Spleen (tissue), 11 donors: ENCODE results near the gene HSPA4. TPM values are rescaled to one million over a fixed set of nuclear protein-coding genes. Genes with fewer than 3 reads are reported as not detected.

ENCODE experiments used
- DNase-seq: peaks from one replicate; pipeline ENCODE4 v3.0.0-alpha.2; 2020
- H3K27ac ChIP-seq, 8 donors: fragments of 200-600 bp; sonication (generic) in 7 of 8; 1 replicate in 4 of 8; 2 replicates in 4 of 8; pipeline versions ENCODE4 v1.5.0 to v1.8.0; 2016 to 2021; ENCODE audit warnings: inconsistent platforms in 4 of 8, mild to moderate bottlenecking in 4 of 8, moderate library complexity in 1 of 8
- H3K27me3 ChIP-seq, 7 donors: fragments of 200-600 bp; sonication (generic) in 6 of 7; replicated peaks in 1 of 7; 1 replicate in 4 of 7; 2 replicates in 3 of 7; pipeline versions ENCODE4 v1.5.0 to v1.8.0; 2016 to 2021; ENCODE audit warnings: inconsistent platforms in 3 of 7, mild to moderate bottlenecking in 1 of 7
- H3K36me3 ChIP-seq, 6 donors: fragments of 200-600 bp; sonication (generic) in 5 of 6; 1 replicate in 4 of 6; 2 replicates in 2 of 6; pipeline versions ENCODE4 v1.5.0 to v1.8.0; 2016 to 2021; ENCODE audit warnings: inconsistent platforms in 2 of 6
- H3K4me1 ChIP-seq, 6 donors: fragments of 200-600 bp; sonication (generic) in 5 of 6; 1 replicate in 3 of 6; 2 replicates in 3 of 6; pipeline versions ENCODE4 v1.5.0 to v1.8.0; 2016 to 2021; ENCODE audit warnings: inconsistent platforms in 3 of 6
- H3K4me3 ChIP-seq, 8 donors: fragments of 200-600 bp; sonication (generic) in 7 of 8; 1 replicate in 4 of 8; 2 replicates in 4 of 8; pipeline versions ENCODE4 v1.5.0 to v1.8.0; 2016 to 2021; ENCODE audit warnings: inconsistent platforms in 4 of 8, mild to moderate bottlenecking in 4 of 8, moderate library complexity in 2 of 8
- H3K9me3 ChIP-seq, 8 donors: fragments of 200-600 bp; sonication (generic) in 7 of 8; 1 replicate in 4 of 8; 2 replicates in 4 of 8; pipeline versions ENCODE4 v1.5.0 to v1.8.0; 2016 to 2021; ENCODE audit warnings: inconsistent platforms in 4 of 8
- POLR2A ChIP-seq, 3 donors: fragments of 450-650 bp; IDR thresholded peaks; one replicate each; pipeline ENCODE4 v1.5.1; 2017; ENCODE audit warnings: antibody characterized with exemption in 3 of 3, mild to moderate bottlenecking in 1 of 3
- POLR2AphosphoS5 ChIP-seq, 3 donors: sonication (generic); formaldehyde crosslinking; IDR thresholded peaks; one replicate each; pipeline ENCODE4 v1.5.1; 2017; ENCODE audit warnings: antibody characterized with exemption in 3 of 3
- WGBS, 5 donors: extraction: QIAGEN DNeasy Blood & Tissue Kit in 3 of 5; methylation state at CpG; one replicate each; pipeline versions ENCODE4 v1.1.5 to v1.1.7; 2013 to 2018; 5-methylcytosine and 5-hydroxymethylcytosine counted together
- intact Hi-C: fragments of 100-400 bp; cut with DNase I; formaldehyde crosslinking; loops from one replicate; pipeline ENCODE4 v1.15.0; 2023; ENCODE audit warnings: low total_unique reads
- polyA plus RNA-seq, 3 donors: library from polyadenylated mRNA; stranded (reverse); fragments of 200-250 nt; gene quantifications; one replicate each; pipeline ENCODE4 v1.2.1, GENCODE V29; 2013
- small RNA-seq, 4 donors: library from RNA; depleted of rRNA; stranded (forward); fragments of <200 nt; gene quantifications; one replicate each; pipeline ENCODE3, GENCODE V24; 2016
- total RNA-seq, 7 donors: library from RNA; depleted of rRNA in 3 of 7; stranded (reverse); fragments of >200 nt in 3 of 7; fragmentation: NEBNext Ultra II Directional in 4 of 7; extraction: Animal tissue kit (Norgen Biotek cat#: 25700) in 4 of 7; gene quantifications; one replicate each; pipeline versions ENCODE4 v1.1.0 to v1.2.1, GENCODE V29; 2016 to 2021
- TF ChIP-seq, protein P1 (sequence below), 11 experiments: fragments of 200-600 bp in 7 of 11; fragments of 450-650 bp in 4 of 11; sonication (generic) in 4 of 11; IDR thresholded peaks in 8 of 11; conservative IDR thresholded peaks in 3 of 11; 1 replicate in 7 of 11; 2 replicates in 4 of 11; pipeline versions ENCODE4 v1.4.0 to v1.8.0; 2016 to 2021; ENCODE audit warnings: antibody characterized with exemption in 11 of 11, inconsistent platforms in 4 of 11, mild to moderate bottlenecking in 1 of 11
- donor health status: healthy with polysubstance abuse.
- donor health status: DM: no; HTN: no; CAD: no; lungs with moderate emphysema.
- donor health status: DM: no; HTN: no; CAD: no.
- donor health status: Bipolar disorder and iron deficiency.
- donor health status: healthy.
- donor health status: DM: no; HTN: no; CAD: no.
- donor health status: DM: yes; HTN: yes; CAD: no.

The HSPA4 gene
- total and polyA plus RNA-seq, 10 donors, result 38.0 to 74.6 (median 60.0) TPM

- Histone ChIP-seq H3K27me3 (no peaks in the 10 kb centered on the region), H3K4me1 (no peaks in the 10 kb centered on the region), H3K36me3 (no peaks in the 10 kb centered on the region), H3K4me3 (no peak overlapping the region), H3K27ac (no peak overlapping the region), H3K9me3 (no peaks in the 10 kb centered on the region)
- DNase-seq, result no peak
- intact Hi-C loops, result no loop called here
- TF ChIP-seq, protein P1, sequence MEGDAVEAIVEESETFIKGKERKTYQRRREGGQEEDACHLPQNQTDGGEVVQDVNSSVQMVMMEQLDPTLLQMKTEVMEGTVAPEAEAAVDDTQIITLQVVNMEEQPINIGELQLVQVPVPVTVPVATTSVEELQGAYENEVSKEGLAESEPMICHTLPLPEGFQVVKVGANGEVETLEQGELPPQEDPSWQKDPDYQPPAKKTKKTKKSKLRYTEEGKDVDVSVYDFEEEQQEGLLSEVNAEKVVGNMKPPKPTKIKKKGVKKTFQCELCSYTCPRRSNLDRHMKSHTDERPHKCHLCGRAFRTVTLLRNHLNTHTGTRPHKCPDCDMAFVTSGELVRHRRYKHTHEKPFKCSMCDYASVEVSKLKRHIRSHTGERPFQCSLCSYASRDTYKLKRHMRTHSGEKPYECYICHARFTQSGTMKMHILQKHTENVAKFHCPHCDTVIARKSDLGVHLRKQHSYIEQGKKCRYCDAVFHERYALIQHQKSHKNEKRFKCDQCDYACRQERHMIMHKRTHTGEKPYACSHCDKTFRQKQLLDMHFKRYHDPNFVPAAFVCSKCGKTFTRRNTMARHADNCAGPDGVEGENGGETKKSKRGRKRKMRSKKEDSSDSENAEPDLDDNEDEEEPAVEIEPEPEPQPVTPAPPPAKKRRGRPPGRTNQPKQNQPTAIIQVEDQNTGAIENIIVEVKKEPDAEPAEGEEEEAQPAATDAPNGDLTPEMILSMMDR (IDR thresholded peaks at IDR 0.05 in 8 of 11, conservative IDR thresholded peaks at IDR 0.05 in 3 of 11), result no peak
- TF ChIP-seq POLR2AphosphoS5 (IDR thresholded peaks at IDR 0.05) (no peak), POLR2A (IDR thresholded peaks at IDR 0.05) (no peak)
- 91 to 97% (median 95%) methylated on average over 9 to 12 of the region's 12 CpGs for WGBS, 5 donors
These were observed 102.7 kb downstream of the HSPA4 start for GRCh38 chr5:133154274-133155075.

- Histone ChIP-seq H3K9me3 (no peaks in the 10 kb centered on the region), H3K27ac (no peak overlapping the region), H3K4me1 (no peaks in the 10 kb centered on the region), H3K4me3 (no peak overlapping the region), H3K27me3 (no peaks in the 10 kb centered on the region), H3K36me3 (no peaks in the 10 kb centered on the region)
- 76 to 88% (median 83%) methylated on average over 4 of the region's 4 CpGs for WGBS, 5 donors
- no peak for DNase-seq
- TF ChIP-seq, protein P1 (IDR thresholded peaks at IDR 0.05 in 8 of 11, conservative IDR thresholded peaks at IDR 0.05 in 3 of 11), result no peak
- TF ChIP-seq POLR2AphosphoS5 (IDR thresholded peaks at IDR 0.05), result no peak
- no peak for TF ChIP-seq POLR2A (IDR thresholded peaks at IDR 0.05)
- intact Hi-C loops, result no loop called here
These were observed 103.6 kb downstream of the HSPA4 start for GRCh38 chr5:133155326-133155969.

Small RNAs within 50 kb of the gene (small RNA-seq; reads per million reads assigned to genes)
- 0 reads per million in 4 donors for gene AC113410.1
- gene AC113410.3, result 0 reads per million in 4 donors

Other genes starting within 250 kb of the HSPA4 start
- gene SOWAHA, start 238.7 kb upstream of the HSPA4 start, total RNA-seq, result not detected
- gene SOWAHA, start 238.7 kb upstream of the HSPA4 start, polyA plus RNA-seq, result under 1 TPM; 0.03 to 0.56 (median 0.24) TPM
- gene SHROOM1, start 221.4 kb upstream of the HSPA4 start, total RNA-seq, result 10 to 100 TPM in 2 of 7 donors, 1 to 10 TPM in 5; 1.8 to 26.1 (median 4.0) TPM
- 1 to 10 TPM; 1.1 to 2.8 (median 1.4) TPM for gene SHROOM1, start 221.4 kb upstream of the HSPA4 start, polyA plus RNA-seq
- under 1 TPM in 4 of 7 donors, not detected in 3; 0.17 to 0.40 (median 0.34) TPM for gene GDF9, start 185.5 kb upstream of the HSPA4 start, total RNA-seq
- under 1 TPM; 0.29 to 0.59 (median 0.56) TPM for gene GDF9, start 185.5 kb upstream of the HSPA4 start, polyA plus RNA-seq
- 100 to 1,000 TPM in 4 of 7 donors, 10 to 100 TPM in 3; 59.6 to 176 (median 159) TPM for gene UQCRQ, start 185.4 kb upstream of the HSPA4 start, total RNA-seq
- 100 to 1,000 TPM; 175 to 266 (median 192) TPM for gene UQCRQ, start 185.4 kb upstream of the HSPA4 start, polyA plus RNA-seq
- gene LEAP2, start 178.3 kb upstream of the HSPA4 start, total RNA-seq, result 1 to 10 TPM; 1.9 to 6.1 (median 2.3) TPM
- 1 to 10 TPM; 2.1 to 3.3 (median 2.9) TPM for gene LEAP2, start 178.3 kb upstream of the HSPA4 start, polyA plus RNA-seq
- gene AFF4, start 88.4 kb upstream of the HSPA4 start, total RNA-seq, result 10 to 100 TPM; 60.5 to 84.3 (median 71.1) TPM
- gene AFF4, start 88.4 kb upstream of the HSPA4 start, polyA plus RNA-seq, result 1 to 10 TPM; 5.1 to 8.0 (median 5.7) TPM
- 10 to 100 TPM; 16.2 to 26.1 (median 17.1) TPM for gene ZCCHC10, start 25.5 kb upstream of the HSPA4 start, total RNA-seq
- gene ZCCHC10, start 25.5 kb upstream of the HSPA4 start, polyA plus RNA-seq, result 10 to 100 TPM; 28.6 to 34.5 (median 34.2) TPM